GM12865 (cell line): ENCODE results near the gene ECE1.
A peak's percentile ranks its signal among the peaks of the same experiment; 100 is the strongest.
"Not testable (repeated sequence)": the region's sequence is repeated elsewhere in the genome, so short reads cannot be mapped to it uniquely, and the experiment has no call there.

Source experiments
- DNase-seq: peaks from one replicate; pipeline ENCODE4 v3.0.0; 2010; ENCODE audit warnings: low read depth
- H3K4me3 ChIP-seq: 2 replicates; pipeline ENCODE4 v1.5.1; 2011; ENCODE audit warnings: mild to moderate bottlenecking, low read depth, low read length, control low read depth
- CTCF ChIP-seq: IDR thresholded peaks from 2 replicates; pipeline ENCODE4 v1.5.1; 2011; ENCODE audit warnings: low read length, control low read depth, low read depth, inconsistent platforms; ENCODE audit not compliant: insufficient read depth; ENCODE audit errors: missing control alignments

Gene ECE1

GRCh38 chr1:21188235-21188634 is 102.0 kb downstream of the ECE1 start:
- DNase-seq: no peak
- no peak overlapping the region for H3K4me3 ChIP-seq
- TF ChIP-seq CTCF: no peak

GRCh38 chr1:21185221-21185731 is 105.0 kb downstream of the ECE1 start:
- DNase-seq: no peak
- TF ChIP-seq CTCF: no peak
- H3K4me3 ChIP-seq: no peak overlapping the region

GRCh38 chr1:21184276-21184675 is 106.0 kb downstream of the ECE1 start:
- no peak for TF ChIP-seq CTCF
- peak; percentile 43 for DNase-seq
- no peak overlapping the region for H3K4me3 ChIP-seq

DNA sequence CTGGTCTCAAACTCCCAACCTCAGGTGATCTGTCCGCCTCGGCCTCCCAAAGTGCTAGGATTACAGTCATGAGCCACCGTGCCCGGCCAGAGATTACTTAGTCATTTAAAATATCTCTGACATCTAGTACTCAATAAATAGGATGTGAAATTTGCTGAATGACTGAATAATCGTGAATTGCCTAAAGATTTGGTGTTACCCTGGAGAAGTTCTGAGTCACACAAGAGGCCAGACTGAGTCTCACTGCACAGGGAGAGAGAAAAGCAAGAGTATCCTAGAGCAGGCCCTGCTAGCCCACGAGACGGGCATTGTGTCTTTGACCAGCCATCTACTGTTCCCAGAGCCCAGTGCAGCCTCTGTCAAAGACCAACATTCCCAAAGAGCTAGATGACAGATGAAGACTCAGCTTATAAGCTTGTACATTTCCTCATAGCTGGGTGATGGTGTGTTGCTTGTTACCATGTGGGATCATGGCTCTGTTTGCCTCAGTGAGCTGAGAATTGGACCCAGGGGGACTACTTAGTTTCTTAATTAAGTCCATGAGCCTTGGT is 108.0 kb downstream of the ECE1 start:
- no peak overlapping the region for H3K4me3 ChIP-seq
- DNase-seq: no peak
- TF ChIP-seq CTCF: no peak

GRCh38 chr1:21178271-21178670 is 112.0 kb downstream of the ECE1 start:
- not testable (repeated sequence) for DNase-seq, H3K4me3 ChIP-seq

- peak within 1 kb of the TSS; percentile 100 for H3K4me3 ChIP-seq
- TF ChIP-seq CTCF: no peak
- DNase-seq: peak; percentile 98
These were observed 113.4 kb downstream of the ECE1 start, which contains the start of gene EIF4G3 for GRCh38 chr1:21176586-21177555. TSS of gene EIF4G3 (minus strand) at chr1:21176897. CDS start at chr1:21002742, 174,155 bp downstream.

GRCh38 chr1:21175670-21176581 is 114.3 kb downstream of the ECE1 start:
- DNase-seq: peak; percentile 41
- peak overlapping the region; percentile 100 for H3K4me3 ChIP-seq
- TF ChIP-seq CTCF: no peak
